KOPT-K1 (cell line): ENCODE results near the gene C20orf141.
"Not testable (repeated sequence)": the region's sequence is repeated elsewhere in the genome, so short reads cannot be mapped to it uniquely, and the experiment has no call there.

Source experiments
- H3K27ac ChIP-seq: fragments of 200-600 bp; sonication (generic); 2 replicates; pipeline ENCODE4 v1.5.1; 2016; ENCODE audit warnings: antibody characterized with exemption, mild to moderate bottlenecking, low read depth, low read length; ENCODE audit not compliant: poor library complexity, severe bottlenecking
- H3K36me3 ChIP-seq: fragments of 200-600 bp; sonication (generic); 2 replicates; pipeline ENCODE4 v1.5.1; 2017; ENCODE audit warnings: antibody characterized with exemption, mild to moderate bottlenecking, low read length, moderate library complexity; ENCODE audit not compliant: insufficient read depth
- H3K9me3 ChIP-seq: fragments of 200-600 bp; sonication (generic); 2 replicates; pipeline ENCODE4 v1.5.1; 2017; ENCODE audit warnings: antibody characterized with exemption, low read length, mild to moderate bottlenecking; ENCODE audit not compliant: insufficient read depth, poor library complexity, severe bottlenecking

Gene C20orf141

GRCh38 chr20:2826655-2827054, 11.9 kb downstream of the C20orf141 start:
- Histone ChIP-seq H3K27ac (no peak overlapping the region), H3K36me3 (no peaks in the 10 kb centered on the region), H3K9me3 (no peaks in the 10 kb centered on the region)

GRCh38 chr20:2829376-2829775, 14.6 kb downstream of the C20orf141 start:
- H3K9me3 ChIP-seq, result no peaks in the 10 kb centered on the region
- H3K36me3 ChIP-seq, result no peaks in the 10 kb centered on the region
- no peak overlapping the region for H3K27ac ChIP-seq

- H3K9me3 ChIP-seq, H3K36me3 ChIP-seq, H3K27ac ChIP-seq: not testable (repeated sequence)
Measured at GRCh38 chr20:2831206-2831605, 16.4 kb downstream of the C20orf141 start.

- H3K9me3 ChIP-seq, result no peaks in the 10 kb centered on the region
- no peak overlapping the region for H3K27ac ChIP-seq
- peaks cover 26% of the 10 kb centered on the region; the same call in 1 of the 2 replicates for H3K36me3 ChIP-seq
Measured at GRCh38 chr20:2833761-2834160, 19.0 kb downstream of the C20orf141 start.

- no peak overlapping the region for H3K27ac ChIP-seq
- H3K9me3 ChIP-seq, result no peaks in the 10 kb centered on the region
- peaks cover 26% of the 10 kb centered on the region; the same call in 1 of the 2 replicates for H3K36me3 ChIP-seq
Measured at GRCh38 chr20:2834401-2835110, 19.8 kb downstream of the C20orf141 start.

- Histone ChIP-seq H3K9me3 (no peaks in the 10 kb centered on the region), H3K36me3 (peaks cover 26% of the 10 kb centered on the region; the same call in 1 of the 2 replicates), H3K27ac (no peak overlapping the region)
Measured at GRCh38 chr20:2835331-2835796, 20.6 kb downstream of the C20orf141 start.

GRCh38 chr20:2836035-2836434, 21.2 kb downstream of the C20orf141 start:
- no peak overlapping the region for H3K27ac ChIP-seq
- no peaks in the 10 kb centered on the region for H3K9me3 ChIP-seq
- H3K36me3 ChIP-seq, result peaks cover 26% of the 10 kb centered on the region; the same call in 1 of the 2 replicates

- Histone ChIP-seq H3K36me3 (peaks cover 26% of the 10 kb centered on the region; the same call in 1 of the 2 replicates), H3K9me3 (no peaks in the 10 kb centered on the region), H3K27ac (no peak overlapping the region)
Measured at GRCh38 chr20:2837221-2837960, 22.6 kb downstream of the C20orf141 start.

GRCh38 chr20:2838170-2838797, 23.5 kb downstream of the C20orf141 start:
- no peak overlapping the region for H3K27ac ChIP-seq

GRCh38 chr20:2838847-2839671, 24.3 kb downstream of the C20orf141 start:
- no peaks in the 10 kb centered on the region for H3K9me3 ChIP-seq
- H3K36me3 ChIP-seq, result peaks cover 26% of the 10 kb centered on the region; the same call in 1 of the 2 replicates
- no peak overlapping the region for H3K27ac ChIP-seq

More at GRCh38 chr20:2838170-2838797, 23.5 kb downstream of the C20orf141 start:
- Histone ChIP-seq H3K36me3 (peaks cover 26% of the 10 kb centered on the region; the same call in 1 of the 2 replicates), H3K9me3 (no peaks in the 10 kb centered on the region)

GRCh38 chr20:2839732-2840137, 24.9 kb downstream of the C20orf141 start:
- Histone ChIP-seq H3K9me3 (no peaks in the 10 kb centered on the region), H3K27ac (peak overlapping the region; percentile 84), H3K36me3 (peaks cover 26% of the 10 kb centered on the region; the same call in 1 of the 2 replicates)

- Histone ChIP-seq H3K36me3 (peaks cover 20% of the 10 kb centered on the region; the same call in 1 of the 2 replicates), H3K9me3 (no peaks in the 10 kb centered on the region), H3K27ac (peak within 1 kb of the TSS; percentile 84)
Measured at GRCh38 chr20:2840138-2840966, 25.6 kb downstream of the C20orf141 start, which contains the start of the genes PCED1A and VPS16. Gene PCED1A (minus strand): TSS chr20:2840655. CDS start chr20:2839912, 743 bp downstream. Gene VPS16 (plus strand): TSS chr20:2840745. CDS start chr20:2840775, 30 bp downstream.

GRCh38 chr20:2840967-2841531, 26.3 kb downstream of the C20orf141 start:
- no peaks in the 10 kb centered on the region for H3K9me3 ChIP-seq
- peaks cover 20% of the 10 kb centered on the region; the same call in 1 of the 2 replicates for H3K36me3 ChIP-seq
- peak overlapping the region; percentile 84 for H3K27ac ChIP-seq
